A549 (cell line): ENCODE data around the gene PALLD.

Source experiments
- CHD2 ChIP-seq: fragments of 150-350 bp; IDR thresholded peaks from 2 replicates; pipeline ENCODE4 v1.6.1; 2014; ENCODE audit warnings: low read length; ENCODE audit not compliant: partially characterized antibody
- MAX ChIP-seq: IDR thresholded peaks from 2 replicates; pipeline ENCODE4 v1.6.1; 2012
- MYC ChIP-seq: IDR thresholded peaks from 2 replicates; pipeline ENCODE4 v1.6.1; 2012; ENCODE audit warnings: mild to moderate bottlenecking, inconsistent platforms, low read length, improper control_type of control experiment, borderline replicate concordance
- POLR2A ChIP-seq: IDR thresholded peaks from 2 replicates; pipeline ENCODE4 v1.6.1; 2012; ENCODE audit warnings: mild to moderate bottlenecking, low read length
- POLR2AphosphoS2 ChIP-seq: conservative IDR thresholded peaks from 2 replicates; pipeline ENCODE4 v1.6.1; 2012; ENCODE audit warnings: low read length, improper control_type of control experiment, inconsistent platforms

DNA sequence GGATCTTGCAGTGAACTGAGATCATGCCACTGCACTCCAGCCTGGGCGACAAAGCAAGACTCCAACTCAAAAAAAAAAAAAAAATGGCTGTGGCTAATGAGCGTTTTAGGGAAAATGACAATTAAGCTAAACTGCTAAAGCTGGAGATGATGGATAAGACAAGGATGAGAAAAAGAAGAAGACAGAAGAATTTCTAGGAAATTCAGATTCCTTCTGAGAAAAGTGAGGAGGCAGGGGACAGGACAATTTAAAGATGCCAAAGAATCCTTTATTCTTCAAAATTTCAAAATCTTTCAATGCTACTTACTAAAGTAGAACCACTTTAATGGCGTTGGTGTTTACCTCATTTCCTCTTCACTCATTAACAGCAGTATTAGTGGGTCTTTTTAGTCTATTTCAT lies 7.7 kb downstream of the PALLD start:
- TF ChIP-seq POLR2A (no peak), POLR2AphosphoS2 (no peak), CHD2 (no peak), MAX (no peak), MYC (no peak)
